Right lung (tissue), 5 donors: ENCODE data around the gene IFITM10. TPM values are rescaled to one million over a fixed set of nuclear protein-coding genes. Genes with fewer than 3 reads are reported as not detected.

Source experiments
- DNase-seq, 2 donors: peaks; one replicate each; pipeline ENCODE4 v3.0.0-alpha.2; 2013
- polyA plus RNA-seq, 5 donors: library from polyadenylated mRNA; unstranded; fragments of 120-200 nt; gene quantifications; one replicate each; pipeline versions ENCODE4 v1.2.1 to v1.2.3, GENCODE V29; 2013; ENCODE audit warnings: inconsistent platforms in 1 of 5, low replicate concordance in 1 of 5; ENCODE audit not compliant: insufficient read length in 5 of 5, insufficient read depth in 1 of 5

Gene IFITM10
- polyA plus RNA-seq, 5 donors: 0.08 to 0.24 (median 0.10) TPM

- no peak for DNase-seq
Measured at GRCh38 chr11:1753229-1753928, 3.0 kb upstream of the IFITM10 start.

DNA sequence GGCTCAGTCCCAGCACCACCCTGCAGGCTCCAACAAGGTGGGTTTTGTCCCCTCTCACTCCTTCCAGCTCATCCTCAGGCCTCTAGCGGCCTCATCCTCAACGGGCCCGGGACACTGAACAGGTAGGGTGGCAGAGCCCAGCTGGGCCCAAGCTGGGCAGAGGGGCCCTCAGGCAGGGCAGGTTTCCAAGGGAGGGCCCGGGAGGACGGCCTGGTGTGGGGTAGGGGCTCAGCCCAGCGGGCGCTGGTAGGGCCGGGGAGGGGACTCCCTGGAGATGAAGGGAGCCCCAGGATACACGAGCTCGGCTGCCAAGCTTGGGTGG lies 2.5 kb upstream of the IFITM10 start:
- DNase-seq: no peak

DNA sequence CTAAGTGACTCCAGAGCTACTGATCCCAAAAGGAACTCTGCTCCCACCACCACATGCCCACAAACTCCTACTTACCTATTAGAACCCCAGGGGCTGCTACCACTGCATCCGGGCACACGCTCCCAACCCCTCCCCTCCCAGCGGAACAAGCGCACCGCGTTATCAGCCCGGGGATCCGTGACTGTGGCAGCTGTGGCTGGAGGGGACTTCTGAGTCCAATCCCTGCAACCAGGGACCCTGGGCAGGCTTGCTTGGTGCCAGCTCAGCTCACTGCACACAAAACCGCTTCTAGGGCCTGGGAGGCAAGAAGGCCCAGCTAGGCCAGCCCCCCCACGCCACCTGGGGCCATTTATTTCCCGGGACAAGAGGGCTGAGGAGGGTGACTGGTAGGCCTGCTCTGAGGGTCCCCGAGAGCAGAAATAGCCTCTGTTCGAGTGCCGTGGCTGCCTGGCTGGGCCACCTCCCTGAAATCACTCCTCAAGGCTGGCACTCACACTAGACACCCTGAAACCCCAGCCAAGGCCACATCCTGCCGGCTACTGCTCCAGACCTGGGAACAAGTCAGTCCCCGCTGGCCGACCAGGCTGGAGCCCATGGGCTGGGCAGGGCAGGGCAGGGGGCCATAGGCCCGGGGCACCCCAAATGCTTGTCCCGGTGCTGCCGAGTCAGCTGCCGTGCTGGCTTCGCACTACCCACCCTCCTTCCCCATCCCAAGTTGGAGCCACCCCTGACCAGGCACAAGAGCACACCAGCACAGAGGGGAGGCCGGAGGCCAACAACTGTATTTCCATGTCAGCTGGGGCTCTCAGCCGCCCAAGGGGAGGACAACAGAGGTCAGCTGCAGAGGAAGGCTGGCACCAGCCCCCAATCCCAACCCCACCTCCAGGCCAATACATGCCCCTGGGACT lies 1.9 kb upstream of the IFITM10 start:
- DNase-seq: no peak

- DNase-seq: no peak
Measured at GRCh38 chr11:1751531-1751921, 1.1 kb upstream of the IFITM10 start.

GRCh38 chr11:1750840-1751530 lies 590 bp upstream of the IFITM10 start:
- DNase-seq: no peak

GRCh38 chr11:1749395-1750351 lies 722 bp downstream of the IFITM10 start:
- DNase-seq: no peak

- no peak for DNase-seq
Measured at GRCh38 chr11:1748636-1749394, 1.6 kb downstream of the IFITM10 start.

DNA sequence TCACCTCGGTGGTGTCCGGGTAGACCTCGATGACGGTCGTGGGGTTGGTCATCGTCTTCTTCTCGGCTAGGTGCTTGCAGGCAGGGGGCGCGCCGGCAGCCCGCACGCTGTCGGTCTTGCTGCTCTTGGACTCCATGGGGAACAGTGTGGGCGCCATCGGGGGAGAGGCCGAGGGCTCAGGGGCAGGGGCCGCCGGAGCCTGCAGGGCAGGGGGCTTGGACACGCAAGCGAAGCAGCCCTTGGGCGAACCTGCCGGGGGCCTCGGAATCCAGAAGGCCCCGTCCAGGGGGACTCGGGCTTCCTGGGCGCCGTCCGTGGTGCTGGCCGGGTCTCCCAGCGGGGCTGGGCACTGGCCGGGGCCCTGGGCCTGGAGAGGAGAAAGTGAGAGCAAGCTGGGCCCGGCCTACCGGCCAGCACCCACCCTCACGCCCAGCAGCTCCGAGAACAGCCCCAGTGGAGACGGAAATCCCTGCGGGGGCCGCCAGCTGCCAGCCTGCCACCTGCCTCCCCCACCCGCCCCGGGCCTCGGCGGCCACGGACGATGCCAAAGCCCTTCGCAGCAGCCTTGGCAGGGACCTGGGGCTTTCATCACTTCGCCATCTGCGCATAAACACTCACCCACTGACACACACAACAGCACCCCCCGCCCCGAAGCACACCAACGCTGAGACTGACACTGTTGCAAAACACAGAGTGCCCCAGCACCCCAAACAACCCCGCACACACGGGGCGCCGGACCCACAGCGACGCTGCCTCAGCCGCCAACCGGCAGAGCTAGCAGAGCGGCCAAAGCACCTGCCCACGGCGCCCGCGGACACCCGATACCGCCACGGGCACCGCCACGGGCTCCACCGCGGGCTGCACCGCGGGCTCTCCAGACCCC lies 2.4 kb downstream of the IFITM10 start:
- DNase-seq: no peak

DNA sequence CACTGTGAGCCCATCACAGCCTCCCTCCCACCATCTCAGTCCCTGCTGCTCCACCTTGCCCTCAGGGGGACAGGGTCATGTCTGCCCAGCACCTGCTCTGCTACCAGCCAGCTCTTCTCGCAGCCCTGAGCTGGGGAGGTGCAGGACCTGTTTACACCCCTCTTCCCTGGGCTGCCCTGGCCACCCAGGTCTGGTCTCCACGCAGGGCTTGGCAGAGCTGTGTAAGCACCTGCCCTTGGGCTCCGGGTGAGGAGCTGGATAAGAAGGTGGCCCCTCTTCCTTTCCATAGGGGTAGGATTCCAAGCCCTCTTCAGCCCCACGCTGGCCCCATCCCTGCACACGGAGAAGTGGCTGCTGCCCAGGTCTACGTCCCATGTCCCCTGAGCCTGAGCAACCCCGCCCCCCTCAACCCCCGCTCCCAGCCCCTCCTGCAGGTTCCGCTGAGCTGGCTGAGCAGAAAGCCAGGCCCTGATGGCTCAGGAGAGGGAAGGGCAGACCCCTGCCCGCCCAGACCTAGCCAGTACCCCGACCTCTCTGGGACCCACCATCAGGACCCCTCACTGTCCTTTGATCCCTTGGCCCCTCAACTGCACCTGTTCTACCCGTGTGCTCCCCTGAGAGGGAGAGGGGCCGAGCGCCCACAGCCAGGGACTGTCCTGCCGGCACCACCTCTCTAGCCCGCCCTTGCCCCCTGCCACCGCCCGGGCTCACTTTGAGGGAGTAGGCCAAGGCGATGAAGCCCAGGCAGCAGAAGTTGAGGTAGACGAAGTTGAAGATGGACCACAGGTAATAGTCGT lies 3.2 kb downstream of the IFITM10 start:
- DNase-seq: no peak

GRCh38 chr11:1746511-1746931 lies 3.9 kb downstream of the IFITM10 start:
- no peak for DNase-seq

DNA sequence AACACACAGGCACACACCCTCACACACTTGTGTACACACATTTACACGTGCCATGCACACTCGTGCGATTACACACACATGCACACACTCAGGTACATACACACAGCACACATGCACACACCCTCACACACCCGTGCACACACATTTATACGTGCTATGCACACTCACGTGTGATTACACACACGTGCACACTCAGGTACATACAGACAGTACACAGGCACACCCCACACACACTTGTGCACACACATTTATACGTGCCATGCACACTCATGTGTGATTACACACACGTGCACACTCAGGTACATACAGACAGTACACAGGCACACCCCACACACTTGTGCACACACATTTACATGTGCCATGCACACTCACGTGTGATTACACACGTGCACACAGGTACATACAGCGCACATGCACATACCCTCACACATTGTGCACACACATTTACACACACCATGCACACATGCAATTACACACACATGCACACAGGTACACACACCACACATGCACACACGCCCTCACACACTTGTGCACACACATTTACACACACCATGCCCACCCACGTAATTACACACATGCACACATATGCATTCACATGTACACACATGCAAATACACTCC lies 4.6 kb downstream of the IFITM10 start:
- no peak for DNase-seq

DNA sequence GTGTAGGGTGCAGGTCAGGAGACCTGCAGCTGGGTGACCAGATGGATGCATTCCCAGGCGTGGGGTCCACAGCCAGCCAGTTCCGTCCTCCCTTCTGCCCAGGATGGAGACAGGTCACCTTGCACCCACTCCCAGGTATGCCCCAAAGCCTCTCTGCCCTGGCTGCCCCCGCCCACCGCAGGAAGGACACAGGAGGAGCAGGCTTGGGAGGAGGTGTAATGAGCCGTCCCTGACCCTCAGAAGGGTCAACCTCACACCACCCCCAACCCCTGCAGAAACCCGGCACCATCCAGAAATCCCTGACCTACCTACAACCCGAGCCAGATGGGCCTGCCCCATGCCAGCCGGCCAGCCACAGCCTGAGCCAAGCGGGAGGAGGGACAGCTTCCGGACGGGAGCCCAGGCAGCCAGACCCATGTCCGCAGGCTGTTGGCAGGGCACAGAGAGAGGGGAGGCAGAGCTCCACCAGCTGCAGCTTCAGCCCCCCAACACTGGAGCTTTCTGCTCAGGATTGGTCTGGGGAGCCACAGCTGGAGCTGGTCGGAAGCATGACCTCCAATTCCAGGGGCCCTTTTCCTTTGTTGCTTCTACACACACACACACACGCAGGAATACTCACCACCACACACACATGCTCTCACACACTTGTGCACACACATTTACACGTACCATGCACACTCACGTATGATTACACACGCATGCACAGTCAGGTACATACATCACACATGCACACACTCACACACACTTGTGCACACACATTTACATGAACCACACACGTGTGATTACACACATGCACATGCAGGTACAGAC lies 5.3 kb downstream of the IFITM10 start:
- no peak for DNase-seq

DNA sequence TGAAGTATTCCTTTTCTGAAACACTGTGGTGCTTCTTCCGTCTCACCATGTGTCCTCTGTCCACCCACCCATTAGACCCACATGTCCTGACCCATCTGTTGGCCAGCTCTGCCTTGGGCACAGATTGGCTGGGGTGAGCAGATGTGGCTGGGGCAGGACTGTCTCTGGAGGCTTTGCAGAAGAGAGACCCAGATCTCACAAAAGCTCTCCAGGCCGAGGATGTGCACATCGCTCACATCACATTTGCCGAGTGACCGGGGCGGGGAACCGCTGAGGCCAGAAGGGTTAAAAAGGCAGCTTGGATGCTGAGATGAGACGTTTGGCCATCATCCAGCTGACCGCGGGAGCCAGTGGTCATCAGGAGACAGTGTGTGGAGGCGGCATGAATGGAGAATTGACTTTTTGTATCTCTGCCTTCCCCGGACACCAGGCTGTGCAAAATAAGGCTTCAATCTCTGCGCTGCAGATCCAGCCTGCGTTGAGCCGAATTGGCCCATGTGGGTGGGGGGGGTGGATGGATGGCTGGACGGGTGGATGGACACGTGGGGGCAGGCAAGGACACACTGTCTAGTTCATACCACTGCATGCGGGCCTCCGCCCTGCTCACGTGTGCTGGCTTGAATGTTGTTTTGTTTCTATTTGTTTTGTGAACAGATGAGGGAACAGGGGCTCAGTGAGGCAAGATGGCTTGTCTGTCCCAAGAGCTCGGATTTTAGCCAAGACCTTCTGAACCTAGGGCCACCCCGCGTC lies 6.1 kb downstream of the IFITM10 start:
- DNase-seq: no peak

DNA sequence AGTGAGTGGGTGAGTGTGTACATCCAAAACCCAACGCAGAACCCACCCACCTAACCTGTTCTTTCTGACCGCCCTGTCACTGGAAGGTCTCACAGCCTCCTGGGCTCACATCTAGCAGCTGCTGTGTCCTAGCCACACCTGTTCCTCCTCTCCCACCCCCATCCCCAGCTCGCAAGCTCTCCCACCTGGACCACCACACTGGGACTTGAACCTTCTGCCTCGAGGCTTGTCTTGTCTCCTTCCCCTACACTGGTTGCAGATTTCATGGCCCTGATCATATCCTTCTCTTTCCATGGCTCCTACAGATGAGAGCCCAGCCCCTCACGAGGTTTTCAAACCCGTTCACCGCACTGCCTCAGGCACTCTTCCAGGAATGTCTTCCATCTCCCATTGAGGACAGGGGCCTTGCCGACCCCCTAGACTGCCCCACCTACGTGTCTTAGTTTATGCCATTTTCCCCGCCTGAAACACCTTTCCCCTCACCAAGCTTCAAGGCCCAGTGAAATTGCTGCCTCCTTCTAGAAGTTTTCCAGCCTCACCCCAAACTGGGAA lies 6.7 kb downstream of the IFITM10 start:
- DNase-seq: no peak

- no peak for DNase-seq
Measured at GRCh38 chr11:1742869-1743584, 7.4 kb downstream of the IFITM10 start.

DNA sequence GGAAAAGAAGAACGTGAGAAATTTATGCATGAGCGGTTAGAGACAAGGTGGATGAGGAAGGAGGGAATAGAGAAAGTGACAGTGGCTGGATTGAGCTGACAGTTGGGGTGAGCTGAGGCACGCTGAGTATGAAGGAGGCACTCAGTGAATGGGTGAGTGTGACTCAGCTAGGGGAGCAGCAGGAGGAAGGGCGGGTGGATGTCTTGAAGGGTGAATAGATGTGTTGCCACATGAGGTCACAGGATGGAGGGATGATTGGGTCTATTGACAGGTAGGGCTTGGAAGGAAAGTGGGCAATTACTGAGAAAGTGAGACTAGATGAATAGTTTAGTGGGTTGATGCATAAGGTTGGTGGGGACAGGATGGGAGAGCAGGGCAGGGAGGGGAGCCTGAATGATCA lies 8.0 kb downstream of the IFITM10 start:
- DNase-seq: no peak
